ENCODE measurements around the gene TMEM108.

TMEM108 gene

DNA sequence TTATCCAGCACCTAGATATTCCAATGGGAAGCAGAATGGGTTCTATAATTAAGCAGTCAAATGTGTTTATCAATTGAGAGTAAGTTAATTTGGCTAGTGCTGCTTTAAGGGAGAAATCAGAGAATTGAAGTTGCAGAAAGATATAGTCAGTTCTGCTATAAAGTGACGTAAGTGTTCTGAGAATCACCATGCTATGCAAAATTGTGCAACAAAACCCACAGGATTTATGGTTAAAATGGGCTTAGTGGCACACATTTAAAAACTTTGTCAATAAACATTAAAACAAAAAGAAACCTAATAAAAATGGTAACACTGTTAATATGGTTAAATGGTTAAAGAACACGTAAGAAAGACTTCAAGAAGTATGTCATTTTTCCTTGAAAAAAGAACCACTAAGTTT lies 74.5 kb downstream of the TMEM108 start:
- no peak overlapping the region for H3K27ac ChIP-seq (ENCODE audit: low read depth, low read length)
- no peak overlapping the region for H3K4me3 ChIP-seq (ENCODE audit: low read depth in 1 of 5, low read length in 5 of 5)
- no peaks in the 10 kb centered on the region for H3K27me3 ChIP-seq (ENCODE audit: control insufficient read depth in 5 of 5, insufficient read depth in 4 of 5, low read length in 5 of 5)
- H3K4me1 ChIP-seq (ENCODE audit: control insufficient read depth in 5 of 5, insufficient read depth in 5 of 5, low read length in 5 of 5): no peaks in the 10 kb centered on the region
- no peaks in the 10 kb centered on the region for H3K9me3 ChIP-seq (ENCODE audit: control insufficient read depth in 5 of 5, low read length in 5 of 5)
- no peak overlapping the region for H3K9ac ChIP-seq (ENCODE audit: low read length in 5 of 5)
- no peaks in the 10 kb centered on the region for H3K36me3 ChIP-seq (ENCODE audit: control insufficient read depth in 5 of 5, insufficient read depth in 5 of 5, low read length in 5 of 5)

DNA sequence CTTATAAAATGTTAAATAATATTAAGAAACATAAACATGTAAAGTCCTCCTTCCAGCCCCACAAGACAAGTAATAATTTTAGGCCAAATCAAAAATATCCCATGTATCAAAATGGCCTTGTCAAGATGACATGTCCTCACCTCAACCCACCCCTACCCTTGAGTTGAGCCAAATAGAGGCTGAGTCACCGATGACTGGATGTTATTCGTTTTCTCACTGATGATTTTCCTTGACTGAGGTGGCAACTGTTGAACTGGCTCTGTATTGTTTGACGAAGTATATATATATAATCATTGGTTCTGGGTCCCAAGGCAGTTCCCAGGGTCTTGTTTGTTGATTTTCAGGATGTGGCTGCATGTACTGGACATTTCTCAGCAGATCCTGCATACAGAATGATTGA lies 75.3 kb downstream of the TMEM108 start:
- Histone ChIP-seq H3K9me3 (ENCODE audit: control insufficient read depth in 5 of 5, low read length in 5 of 5) (no peaks in the 10 kb centered on the region), H3K4me1 (ENCODE audit: control insufficient read depth in 5 of 5, insufficient read depth in 5 of 5, low read length in 5 of 5) (no peaks in the 10 kb centered on the region), H3K27ac (ENCODE audit: low read depth, low read length) (no peak overlapping the region), H3K4me3 (ENCODE audit: low read depth in 1 of 5, low read length in 5 of 5) (no peak overlapping the region), H3K36me3 (ENCODE audit: control insufficient read depth in 5 of 5, insufficient read depth in 5 of 5, low read length in 5 of 5) (no peaks in the 10 kb centered on the region), H3K27me3 (ENCODE audit: control insufficient read depth in 5 of 5, insufficient read depth in 4 of 5, low read length in 5 of 5) (no peaks in the 10 kb centered on the region), H3K9ac (ENCODE audit: low read length in 5 of 5) (no peak overlapping the region)

GRCh38 chr3:133113927-133114597 lies 75.9 kb downstream of the TMEM108 start:
- Histone ChIP-seq H3K27ac (ENCODE audit: low read depth, low read length) (no peak overlapping the region), H3K4me1 (ENCODE audit: control insufficient read depth in 5 of 5, insufficient read depth in 5 of 5, low read length in 5 of 5) (no peaks in the 10 kb centered on the region), H3K36me3 (ENCODE audit: control insufficient read depth in 5 of 5, insufficient read depth in 5 of 5, low read length in 5 of 5) (no peaks in the 10 kb centered on the region), H3K9me3 (ENCODE audit: control insufficient read depth in 5 of 5, low read length in 5 of 5) (no peaks in the 10 kb centered on the region), H3K27me3 (ENCODE audit: control insufficient read depth in 5 of 5, insufficient read depth in 4 of 5, low read length in 5 of 5) (no peaks in the 10 kb centered on the region), H3K4me3 (ENCODE audit: low read depth in 1 of 5, low read length in 5 of 5) (no peak overlapping the region), H3K9ac (ENCODE audit: low read length in 5 of 5) (no peak overlapping the region)

DNA sequence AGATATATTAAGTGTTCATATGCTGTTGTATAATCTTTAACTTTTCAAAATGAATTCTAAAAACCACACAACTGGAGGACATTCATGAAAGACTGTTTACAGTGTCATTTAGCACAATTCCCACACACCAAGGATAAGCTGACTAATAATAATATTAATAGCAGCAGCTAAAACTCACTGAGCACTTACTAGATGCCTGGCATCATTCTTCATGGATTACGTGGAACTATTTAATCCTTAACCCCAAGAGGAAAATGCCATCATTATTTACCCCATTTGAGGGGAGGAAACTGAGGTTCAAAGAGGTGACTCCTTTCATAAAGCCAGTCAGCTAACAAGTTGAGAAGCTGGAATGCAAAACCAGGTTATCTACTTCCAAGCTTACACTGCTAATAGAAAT lies 77.0 kb downstream of the TMEM108 start:
- Histone ChIP-seq H3K9ac (ENCODE audit: low read length in 5 of 5) (no peak overlapping the region), H3K36me3 (ENCODE audit: control insufficient read depth in 5 of 5, insufficient read depth in 5 of 5, low read length in 5 of 5) (no peaks in the 10 kb centered on the region), H3K27me3 (ENCODE audit: control insufficient read depth in 5 of 5, insufficient read depth in 4 of 5, low read length in 5 of 5) (no peaks in the 10 kb centered on the region), H3K27ac (ENCODE audit: low read depth, low read length) (no peak overlapping the region), H3K4me1 (ENCODE audit: control insufficient read depth in 5 of 5, insufficient read depth in 5 of 5, low read length in 5 of 5) (no peaks in the 10 kb centered on the region), H3K4me3 (ENCODE audit: low read depth in 1 of 5, low read length in 5 of 5) (no peak overlapping the region), H3K9me3 (ENCODE audit: control insufficient read depth in 5 of 5, low read length in 5 of 5) (no peaks in the 10 kb centered on the region)

DNA sequence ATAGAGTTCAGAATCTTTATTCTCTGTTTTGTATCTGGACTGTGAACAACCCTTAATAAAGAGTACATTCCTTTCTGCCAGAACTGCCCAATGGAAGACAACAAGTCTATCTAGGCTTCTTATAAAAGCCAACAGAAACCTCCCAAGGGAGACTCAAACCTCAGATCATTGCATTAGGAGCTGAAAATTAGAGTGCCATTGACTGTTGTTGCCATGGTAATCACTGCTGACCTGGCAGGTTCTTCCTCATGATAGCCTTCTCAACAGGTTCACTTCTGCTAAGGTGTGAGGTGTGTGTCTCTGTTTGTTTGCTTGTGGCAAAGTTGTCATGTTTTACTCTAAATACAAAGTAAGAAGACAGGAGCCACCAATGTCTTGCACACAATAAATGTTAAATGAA lies 79.2 kb downstream of the TMEM108 start:
- Histone ChIP-seq H3K27me3 (ENCODE audit: control insufficient read depth in 5 of 5, insufficient read depth in 4 of 5, low read length in 5 of 5) (no peaks in the 10 kb centered on the region), H3K9ac (ENCODE audit: low read length in 5 of 5) (no peak overlapping the region), H3K9me3 (ENCODE audit: control insufficient read depth in 5 of 5, low read length in 5 of 5) (no peaks in the 10 kb centered on the region), H3K4me1 (ENCODE audit: control insufficient read depth in 5 of 5, insufficient read depth in 5 of 5, low read length in 5 of 5) (no peaks in the 10 kb centered on the region), H3K4me3 (ENCODE audit: low read depth in 1 of 5, low read length in 5 of 5) (no peak overlapping the region), H3K36me3 (ENCODE audit: control insufficient read depth in 5 of 5, insufficient read depth in 5 of 5, low read length in 5 of 5) (no peaks in the 10 kb centered on the region), H3K27ac (ENCODE audit: low read depth, low read length) (no peak overlapping the region)

DNA sequence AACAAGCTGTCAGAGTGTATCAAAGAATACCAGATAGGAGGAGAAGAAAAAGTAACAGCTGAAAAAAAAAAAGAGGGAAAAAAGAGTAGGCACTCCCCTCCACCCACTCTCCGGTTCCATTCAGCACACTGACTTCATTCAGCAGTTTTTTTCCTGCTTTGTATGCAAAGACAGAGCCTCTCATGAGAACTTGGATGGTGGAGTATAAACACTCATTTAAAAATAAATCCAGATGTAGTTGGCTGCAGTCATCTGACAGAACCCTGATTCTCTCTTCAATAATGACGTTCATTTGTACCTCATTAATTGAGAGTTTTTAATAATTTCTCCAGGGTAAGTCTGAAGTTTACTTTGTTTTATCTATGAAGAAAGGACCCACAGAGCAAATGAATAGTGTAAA lies 81.0 kb downstream of the TMEM108 start:
- Histone ChIP-seq H3K9me3 (ENCODE audit: control insufficient read depth in 5 of 5, low read length in 5 of 5) (no peaks in the 10 kb centered on the region), H3K4me3 (ENCODE audit: low read depth in 1 of 5, low read length in 5 of 5) (no peak overlapping the region), H3K4me1 (ENCODE audit: control insufficient read depth in 5 of 5, insufficient read depth in 5 of 5, low read length in 5 of 5) (no peaks in the 10 kb centered on the region), H3K36me3 (ENCODE audit: control insufficient read depth in 5 of 5, insufficient read depth in 5 of 5, low read length in 5 of 5) (no peaks in the 10 kb centered on the region), H3K27ac (ENCODE audit: low read depth, low read length) (no peak overlapping the region), H3K27me3 (ENCODE audit: control insufficient read depth in 5 of 5, insufficient read depth in 4 of 5, low read length in 5 of 5) (no peaks in the 10 kb centered on the region), H3K9ac (ENCODE audit: low read length in 5 of 5) (no peak overlapping the region)

DNA sequence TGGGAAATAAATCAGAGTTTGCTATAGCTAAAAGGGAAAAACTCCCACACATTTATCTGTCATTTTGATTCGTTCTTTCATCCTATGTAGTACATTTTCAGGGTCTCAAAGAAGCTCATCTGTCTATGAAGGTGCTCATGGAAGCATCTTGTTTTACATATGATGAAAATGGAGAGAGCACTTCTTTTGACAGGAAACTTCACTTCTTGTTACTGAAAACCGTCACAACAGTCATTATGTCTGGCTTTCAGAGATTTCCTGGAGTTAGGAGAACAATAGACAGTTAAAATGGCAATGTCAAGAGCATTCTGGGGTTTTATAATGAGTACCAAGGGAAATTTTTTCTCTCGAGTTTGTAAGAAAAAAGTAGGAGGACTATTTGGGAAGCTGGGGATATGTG lies 83.3 kb downstream of the TMEM108 start:
- Histone ChIP-seq H3K27me3 (ENCODE audit: control insufficient read depth in 5 of 5, insufficient read depth in 4 of 5, low read length in 5 of 5) (no peaks in the 10 kb centered on the region), H3K4me3 (ENCODE audit: low read depth in 1 of 5, low read length in 5 of 5) (no peak overlapping the region), H3K27ac (ENCODE audit: low read depth, low read length) (no peak overlapping the region), H3K36me3 (ENCODE audit: control insufficient read depth in 5 of 5, insufficient read depth in 5 of 5, low read length in 5 of 5) (no peaks in the 10 kb centered on the region), H3K9me3 (ENCODE audit: control insufficient read depth in 5 of 5, low read length in 5 of 5) (no peaks in the 10 kb centered on the region), H3K9ac (ENCODE audit: low read length in 5 of 5) (no peak overlapping the region), H3K4me1 (ENCODE audit: control insufficient read depth in 5 of 5, insufficient read depth in 5 of 5, low read length in 5 of 5) (no peaks in the 10 kb centered on the region)

DNA sequence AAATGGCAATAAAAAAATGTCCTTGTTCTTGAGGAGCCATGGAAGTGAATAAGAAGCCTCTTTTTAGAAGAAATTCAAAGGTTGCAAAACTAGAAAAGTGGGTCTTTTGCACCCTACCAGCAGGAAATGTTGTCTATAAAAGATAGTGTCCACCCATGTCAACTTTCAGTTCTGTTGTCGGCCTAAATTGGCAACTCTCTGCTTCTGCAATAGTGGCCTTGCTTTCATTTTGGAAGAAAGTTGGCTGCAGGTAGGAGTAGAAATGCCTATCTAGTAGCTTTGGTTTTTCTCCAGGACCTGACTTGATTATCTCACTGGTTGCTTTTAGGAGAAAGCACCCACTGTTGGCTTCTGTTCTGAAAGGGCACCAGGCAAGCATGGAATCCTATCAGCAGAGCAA lies 85.4 kb downstream of the TMEM108 start:
- H3K27me3 ChIP-seq (ENCODE audit: control insufficient read depth in 5 of 5, insufficient read depth in 4 of 5, low read length in 5 of 5): no peaks in the 10 kb centered on the region
- no peak overlapping the region for H3K4me3 ChIP-seq (ENCODE audit: low read depth in 1 of 5, low read length in 5 of 5)
- H3K4me1 ChIP-seq (ENCODE audit: control insufficient read depth in 5 of 5, insufficient read depth in 5 of 5, low read length in 5 of 5): no peaks in the 10 kb centered on the region
- no peaks in the 10 kb centered on the region for H3K9me3 ChIP-seq (ENCODE audit: control insufficient read depth in 5 of 5, low read length in 5 of 5)
- H3K27ac ChIP-seq (ENCODE audit: low read depth, low read length): no peak overlapping the region
- no peak overlapping the region for H3K9ac ChIP-seq (ENCODE audit: low read length in 5 of 5)
- no peaks in the 10 kb centered on the region for H3K36me3 ChIP-seq (ENCODE audit: control insufficient read depth in 5 of 5, insufficient read depth in 5 of 5, low read length in 5 of 5)

GRCh38 chr3:133124511-133124910 lies 86.3 kb downstream of the TMEM108 start:
- no peak overlapping the region for H3K27ac ChIP-seq (ENCODE audit: low read depth, low read length)

DNA sequence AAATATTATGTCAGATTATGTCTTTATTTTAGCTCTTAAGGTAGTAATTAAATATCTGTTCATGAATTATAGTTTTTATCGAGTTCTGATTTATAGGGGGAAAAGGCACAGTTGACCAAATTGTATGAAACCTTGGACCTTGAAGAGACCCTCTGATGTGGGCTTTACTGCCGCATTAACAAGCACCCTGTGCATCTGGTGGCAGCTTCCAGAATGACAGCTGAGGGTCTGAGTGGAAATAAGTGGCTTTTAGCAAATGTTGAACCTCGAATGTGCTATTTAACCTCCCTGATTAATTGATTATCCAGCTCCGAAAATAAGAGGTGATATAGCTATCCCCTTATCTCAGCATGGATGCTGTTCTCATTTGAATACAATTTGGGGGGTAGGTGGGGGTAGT lies 87.0 kb downstream of the TMEM108 start:
- Histone ChIP-seq H3K4me3 (ENCODE audit: low read depth in 1 of 5, low read length in 5 of 5) (no peak overlapping the region), H3K9me3 (ENCODE audit: control insufficient read depth in 5 of 5, low read length in 5 of 5) (no peaks in the 10 kb centered on the region), H3K27me3 (ENCODE audit: control insufficient read depth in 5 of 5, insufficient read depth in 4 of 5, low read length in 5 of 5) (no peaks in the 10 kb centered on the region), H3K4me1 (ENCODE audit: control insufficient read depth in 5 of 5, insufficient read depth in 5 of 5, low read length in 5 of 5) (no peaks in the 10 kb centered on the region), H3K27ac (ENCODE audit: low read depth, low read length) (no peak overlapping the region), H3K36me3 (ENCODE audit: control insufficient read depth in 5 of 5, insufficient read depth in 5 of 5, low read length in 5 of 5) (no peaks in the 10 kb centered on the region), H3K9ac (ENCODE audit: low read length in 5 of 5) (no peak overlapping the region)

More at GRCh38 chr3:133124511-133124910, 86.3 kb downstream of the TMEM108 start:
- Histone ChIP-seq H3K36me3 (ENCODE audit: control insufficient read depth in 5 of 5, insufficient read depth in 5 of 5, low read length in 5 of 5) (no peaks in the 10 kb centered on the region), H3K4me3 (ENCODE audit: low read depth in 1 of 5, low read length in 5 of 5) (no peak overlapping the region), H3K9me3 (ENCODE audit: control insufficient read depth in 5 of 5, low read length in 5 of 5) (no peaks in the 10 kb centered on the region), H3K9ac (ENCODE audit: low read length in 5 of 5) (no peak overlapping the region), H3K4me1 (ENCODE audit: control insufficient read depth in 5 of 5, insufficient read depth in 5 of 5, low read length in 5 of 5) (no peaks in the 10 kb centered on the region), H3K27me3 (ENCODE audit: control insufficient read depth in 5 of 5, insufficient read depth in 4 of 5, low read length in 5 of 5) (no peaks in the 10 kb centered on the region)

DNA sequence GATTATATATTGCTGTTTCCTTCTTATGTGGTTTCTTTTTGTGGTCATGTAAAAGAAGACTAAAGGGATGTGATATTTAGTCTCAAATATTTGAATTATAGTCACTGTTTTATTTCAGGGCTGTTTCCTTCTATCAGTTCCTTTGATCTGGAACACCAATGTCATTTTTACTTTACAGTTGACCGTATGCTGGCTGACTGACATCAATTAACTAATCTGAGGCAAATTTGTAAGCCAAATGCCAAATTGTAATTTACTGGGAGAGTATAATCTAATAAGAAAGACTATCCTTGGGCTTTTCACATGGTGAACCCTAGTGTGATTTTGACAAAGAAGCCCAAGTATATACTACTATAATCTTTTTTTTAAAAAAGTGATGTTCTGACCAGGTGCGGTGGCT lies 87.6 kb downstream of the TMEM108 start:
- Histone ChIP-seq H3K9ac (ENCODE audit: low read length in 5 of 5) (no peak overlapping the region), H3K36me3 (ENCODE audit: control insufficient read depth in 5 of 5, insufficient read depth in 5 of 5, low read length in 5 of 5) (no peaks in the 10 kb centered on the region), H3K27ac (ENCODE audit: low read depth, low read length) (no peak overlapping the region), H3K4me3 (ENCODE audit: low read depth in 1 of 5, low read length in 5 of 5) (no peak overlapping the region), H3K9me3 (ENCODE audit: control insufficient read depth in 5 of 5, low read length in 5 of 5) (no peaks in the 10 kb centered on the region), H3K4me1 (ENCODE audit: control insufficient read depth in 5 of 5, insufficient read depth in 5 of 5, low read length in 5 of 5) (no peaks in the 10 kb centered on the region), H3K27me3 (ENCODE audit: control insufficient read depth in 5 of 5, insufficient read depth in 4 of 5, low read length in 5 of 5) (no peaks in the 10 kb centered on the region)
